Gastroesophageal sphincter (tissue), 4 donors: ENCODE measurements around the gene XPNPEP1. TPM values are rescaled to one million over a fixed set of nuclear protein-coding genes. Genes with fewer than 3 reads are reported as not detected.

Experiments used
- ATAC-seq: fragments of 150-250 bp; one replicate; pipeline ENCODE4 v1.9.1; 2016; ENCODE audit warnings: mild to moderate bottlenecking, moderate library complexity
- H3K27ac ChIP-seq, 4 donors: fragments of 200-600 bp; sonication (generic) in 3 of 4; 1 replicate in 3 of 4; 2 replicates in 1 of 4; pipeline ENCODE4 v1.5.1; 2016 to 2019
- H3K27me3 ChIP-seq: fragments of 200-600 bp; sonication (generic); one replicate; pipeline ENCODE4 v1.5.1; 2019
- H3K36me3 ChIP-seq, 2 donors: fragments of 200-600 bp; sonication (generic); one replicate each; pipeline ENCODE4 v1.5.1; 2019; ENCODE audit warnings: control low read depth in 1 of 2
- H3K4me1 ChIP-seq, 3 donors: fragments of 200-600 bp; sonication (generic); 1 replicate in 2 of 3; 2 replicates in 1 of 3; pipeline ENCODE4 v1.5.1; 2016 to 2019; ENCODE audit warnings: control low read depth in 2 of 3
- H3K4me3 ChIP-seq, 2 donors: fragments of 200-600 bp; sonication (generic); one replicate each; pipeline ENCODE4 v1.5.1; 2019; ENCODE audit warnings: mild to moderate bottlenecking in 1 of 2, moderate library complexity in 1 of 2
- H3K9me3 ChIP-seq, 3 donors: fragments of 200-600 bp; sonication (generic); one replicate each; pipeline ENCODE4 v1.5.1; 2017 to 2019; ENCODE audit warnings: control low read depth in 2 of 3
- CTCF ChIP-seq, 4 experiments: fragments of 200-600 bp in 2 of 4; fragments of 450-650 bp in 2 of 4; sonication (generic) in 1 of 4; IDR thresholded peaks; one replicate each; pipeline ENCODE4 v1.5.1; 2017 to 2019; ENCODE audit warnings: antibody characterized with exemption in 4 of 4, mild to moderate bottlenecking in 2 of 4, moderate library complexity in 2 of 4
- EP300 ChIP-seq: sonication (generic); formaldehyde crosslinking; IDR thresholded peaks from one replicate; pipeline ENCODE4 v1.6.1; 2017; ENCODE audit warnings: antibody characterized with exemption, mild to moderate bottlenecking
- POLR2A ChIP-seq, 2 donors: fragments of 450-650 bp; IDR thresholded peaks; one replicate each; pipeline ENCODE4 v1.6.1; 2017; ENCODE audit warnings: antibody characterized with exemption in 2 of 2, mild to moderate bottlenecking in 2 of 2, moderate library complexity in 1 of 2
- POLR2AphosphoS5 ChIP-seq: sonication (generic); formaldehyde crosslinking; IDR thresholded peaks from one replicate; pipeline ENCODE4 v1.6.1; 2017; ENCODE audit warnings: antibody characterized with exemption
- WGBS, 2 donors: methylation state at CpG; one replicate each; pipeline ENCODE4 v1.1.5; 2018; ENCODE audit warnings: low coverage in 1 of 2; 5-methylcytosine and 5-hydroxymethylcytosine counted together
- total RNA-seq, 4 donors: library from RNA; depleted of rRNA; stranded (reverse); fragments of >200 nt; gene quantifications; one replicate each; pipeline ENCODE4 v1.1.0, GENCODE V29; 2016

The XPNPEP1 gene
- total RNA-seq, 4 donors from 2014 or later = 35.5 to 58.0 (median 52.1) TPM

DNA sequence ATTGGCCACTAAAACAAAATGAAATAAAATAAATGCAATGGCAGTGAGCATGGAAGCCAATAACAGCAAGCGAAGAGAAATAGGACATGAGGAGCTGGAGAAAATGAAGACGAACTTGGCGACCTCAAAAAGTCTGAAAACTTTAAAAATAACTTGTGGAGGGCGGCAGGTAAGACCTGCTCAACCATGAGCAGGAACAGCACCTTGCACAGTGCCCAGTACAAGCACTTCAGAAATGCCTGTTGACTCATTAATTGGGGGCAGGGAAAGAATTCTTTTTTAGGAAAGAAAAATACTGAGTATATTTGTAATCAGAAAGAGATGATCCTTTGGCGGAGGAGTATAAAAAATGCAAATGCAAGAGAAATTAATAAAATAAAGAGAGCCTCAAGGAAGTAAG, 78.0 kb downstream of the XPNPEP1 start:
- Histone ChIP-seq H3K4me1 (no peaks in the 10 kb centered on the region), H3K4me3 (no peak overlapping the region), H3K27ac (no peak overlapping the region), H3K36me3 (no peaks in the 10 kb centered on the region), H3K9me3 (no peaks in the 10 kb centered on the region), H3K27me3 (no peaks in the 10 kb centered on the region)
- ATAC-seq = no peak
- no peak for TF ChIP-seq CTCF (IDR thresholded peaks at IDR 0.05)
- TF ChIP-seq POLR2A (IDR thresholded peaks at IDR 0.05) = no peak
- TF ChIP-seq POLR2AphosphoS5 = no peak
- no peak for TF ChIP-seq EP300
- 78 to 84% methylated on average over 5 of the region's 5 CpGs for WGBS, 2 donors

- Histone ChIP-seq H3K36me3 (no peaks in the 10 kb centered on the region), H3K9me3 (no peaks in the 10 kb centered on the region), H3K27me3 (no peaks in the 10 kb centered on the region), H3K27ac (no peak overlapping the region), H3K4me1 (no peaks in the 10 kb centered on the region), H3K4me3 (no peak overlapping the region)
- ATAC-seq = no peak
- no peak for TF ChIP-seq CTCF (IDR thresholded peaks at IDR 0.05)
- TF ChIP-seq POLR2A (IDR thresholded peaks at IDR 0.05) = no peak
- no peak for TF ChIP-seq EP300
- no peak for TF ChIP-seq POLR2AphosphoS5
- 91% methylated on average over 4 to 7 of the region's 7 CpGs for WGBS, 2 donors
Measured at GRCh38 chr10:109838592-109839244, 84.6 kb downstream of the XPNPEP1 start.

DNA sequence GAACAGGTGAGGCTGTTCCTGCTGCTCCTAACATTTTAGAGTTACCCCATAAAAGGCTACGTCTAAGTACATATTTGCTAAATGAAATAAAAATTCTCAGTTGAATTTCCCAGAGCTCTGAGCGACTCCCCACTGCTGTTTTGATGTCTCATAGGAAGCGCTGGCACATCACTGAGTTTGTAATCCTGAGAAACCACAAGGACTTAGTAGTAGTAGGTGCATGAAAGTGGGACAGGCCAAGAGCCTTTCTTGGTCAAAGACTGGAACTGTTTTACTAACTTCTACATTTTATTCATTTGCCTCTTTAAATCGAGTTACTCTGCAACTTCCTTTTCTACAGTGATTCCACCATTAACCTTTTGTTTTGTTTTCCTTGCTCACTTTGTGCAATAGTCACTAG, 85.9 kb downstream of the XPNPEP1 start:
- no peak for TF ChIP-seq EP300
- TF ChIP-seq CTCF (IDR thresholded peaks at IDR 0.05) = no peak
- no peak for TF ChIP-seq POLR2AphosphoS5
- no peak for TF ChIP-seq POLR2A (IDR thresholded peaks at IDR 0.05)
- WGBS, 2 donors = 76 to 85% methylated on average over 4 of the region's 4 CpGs
- ATAC-seq = no peak

DNA sequence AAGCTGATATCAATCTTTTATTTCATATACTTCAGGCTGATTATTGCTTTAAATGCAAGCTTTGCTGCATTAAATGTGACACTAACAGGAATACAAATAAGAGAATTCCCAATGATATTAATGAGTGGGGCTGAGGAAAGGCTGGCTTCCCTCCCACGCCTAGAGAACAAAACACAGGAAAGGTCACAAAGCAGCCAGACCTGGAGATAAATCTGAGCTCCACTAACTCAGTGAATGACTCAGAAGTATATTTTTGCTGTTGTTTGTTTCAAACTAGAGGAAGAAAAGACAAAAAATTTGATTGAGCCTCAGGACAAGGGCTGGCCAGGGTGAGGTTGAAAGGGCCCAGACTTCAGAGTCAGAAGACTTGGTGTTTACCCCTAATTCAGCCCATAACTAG, 88.1 kb downstream of the XPNPEP1 start:
- no peak overlapping the region for H3K27ac ChIP-seq

More for the DNA sequence above, 85.9 kb downstream of the XPNPEP1 start:
- no peaks in the 10 kb centered on the region for H3K4me1 ChIP-seq
- H3K4me3 ChIP-seq = no peak overlapping the region
- H3K27ac ChIP-seq = no peak overlapping the region
- no peaks in the 10 kb centered on the region for H3K27me3 ChIP-seq
- H3K9me3 ChIP-seq = no peaks in the 10 kb centered on the region
- H3K36me3 ChIP-seq = no peaks in the 10 kb centered on the region

More for the DNA sequence above, 88.1 kb downstream of the XPNPEP1 start:
- TF ChIP-seq POLR2A (IDR thresholded peaks at IDR 0.05) (no peak), CTCF (IDR thresholded peaks at IDR 0.05) (no peak), POLR2AphosphoS5 (no peak), EP300 (no peak)
- Histone ChIP-seq H3K4me1 (no peaks in the 10 kb centered on the region), H3K9me3 (no peaks in the 10 kb centered on the region), H3K4me3 (no peak overlapping the region), H3K27me3 (no peaks in the 10 kb centered on the region), H3K36me3 (no peaks in the 10 kb centered on the region)
- WGBS, 2 donors = 40 to 88% methylated on average over 1 of the region's 1 CpG
- no peak for ATAC-seq
